HL-60 (cell line): ENCODE results near the gene TMEM59L.

Source experiments
- GABPA ChIP-seq: IDR thresholded peaks from 2 replicates; pipeline ENCODE4 v1.6.1; 2012; ENCODE audit warnings: low read depth
- POLR2AphosphoS5 ChIP-seq: IDR thresholded peaks from 2 replicates; pipeline ENCODE4 v1.6.1; 2012; ENCODE audit warnings: low read depth
- SPI1 ChIP-seq: IDR thresholded peaks from 2 replicates; pipeline ENCODE4 v1.6.1; 2012; ENCODE audit warnings: low read depth, mild to moderate bottlenecking, borderline replicate concordance
- TF ChIP-seq, protein P1 (sequence below): IDR thresholded peaks from one replicate; pipeline ENCODE4 v1.5.1; 2011; ENCODE audit warnings: low read length, control low read depth, inconsistent platforms; ENCODE audit not compliant: insufficient read depth
- TF ChIP-seq, protein P2 (sequence below): IDR thresholded peaks from 2 replicates; pipeline ENCODE4 v1.6.1; 2012; ENCODE audit warnings: low read depth; ENCODE audit not compliant: insufficient replicate concordance

DNA sequence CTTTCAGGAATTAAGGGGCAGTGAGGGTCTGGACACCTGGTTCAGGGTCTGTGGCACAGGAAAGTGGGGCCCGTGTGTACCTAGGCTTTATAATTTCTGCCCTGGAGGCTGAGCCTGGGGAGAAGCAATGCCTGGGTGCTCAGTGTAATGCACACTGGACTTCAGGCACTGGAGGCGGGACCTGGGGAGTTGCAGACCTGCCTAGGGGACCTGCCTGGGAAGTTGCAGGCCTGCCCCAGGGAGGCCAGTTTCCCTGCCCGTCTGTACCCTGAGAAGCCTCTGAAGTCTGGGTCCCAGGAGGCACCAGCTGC lies 2.5 kb upstream of the TMEM59L start:
- TF ChIP-seq, protein P1, sequence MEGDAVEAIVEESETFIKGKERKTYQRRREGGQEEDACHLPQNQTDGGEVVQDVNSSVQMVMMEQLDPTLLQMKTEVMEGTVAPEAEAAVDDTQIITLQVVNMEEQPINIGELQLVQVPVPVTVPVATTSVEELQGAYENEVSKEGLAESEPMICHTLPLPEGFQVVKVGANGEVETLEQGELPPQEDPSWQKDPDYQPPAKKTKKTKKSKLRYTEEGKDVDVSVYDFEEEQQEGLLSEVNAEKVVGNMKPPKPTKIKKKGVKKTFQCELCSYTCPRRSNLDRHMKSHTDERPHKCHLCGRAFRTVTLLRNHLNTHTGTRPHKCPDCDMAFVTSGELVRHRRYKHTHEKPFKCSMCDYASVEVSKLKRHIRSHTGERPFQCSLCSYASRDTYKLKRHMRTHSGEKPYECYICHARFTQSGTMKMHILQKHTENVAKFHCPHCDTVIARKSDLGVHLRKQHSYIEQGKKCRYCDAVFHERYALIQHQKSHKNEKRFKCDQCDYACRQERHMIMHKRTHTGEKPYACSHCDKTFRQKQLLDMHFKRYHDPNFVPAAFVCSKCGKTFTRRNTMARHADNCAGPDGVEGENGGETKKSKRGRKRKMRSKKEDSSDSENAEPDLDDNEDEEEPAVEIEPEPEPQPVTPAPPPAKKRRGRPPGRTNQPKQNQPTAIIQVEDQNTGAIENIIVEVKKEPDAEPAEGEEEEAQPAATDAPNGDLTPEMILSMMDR = no peak
- TF ChIP-seq POLR2AphosphoS5 (no peak), GABPA (no peak), SPI1 (no peak)
- TF ChIP-seq, protein P2, sequence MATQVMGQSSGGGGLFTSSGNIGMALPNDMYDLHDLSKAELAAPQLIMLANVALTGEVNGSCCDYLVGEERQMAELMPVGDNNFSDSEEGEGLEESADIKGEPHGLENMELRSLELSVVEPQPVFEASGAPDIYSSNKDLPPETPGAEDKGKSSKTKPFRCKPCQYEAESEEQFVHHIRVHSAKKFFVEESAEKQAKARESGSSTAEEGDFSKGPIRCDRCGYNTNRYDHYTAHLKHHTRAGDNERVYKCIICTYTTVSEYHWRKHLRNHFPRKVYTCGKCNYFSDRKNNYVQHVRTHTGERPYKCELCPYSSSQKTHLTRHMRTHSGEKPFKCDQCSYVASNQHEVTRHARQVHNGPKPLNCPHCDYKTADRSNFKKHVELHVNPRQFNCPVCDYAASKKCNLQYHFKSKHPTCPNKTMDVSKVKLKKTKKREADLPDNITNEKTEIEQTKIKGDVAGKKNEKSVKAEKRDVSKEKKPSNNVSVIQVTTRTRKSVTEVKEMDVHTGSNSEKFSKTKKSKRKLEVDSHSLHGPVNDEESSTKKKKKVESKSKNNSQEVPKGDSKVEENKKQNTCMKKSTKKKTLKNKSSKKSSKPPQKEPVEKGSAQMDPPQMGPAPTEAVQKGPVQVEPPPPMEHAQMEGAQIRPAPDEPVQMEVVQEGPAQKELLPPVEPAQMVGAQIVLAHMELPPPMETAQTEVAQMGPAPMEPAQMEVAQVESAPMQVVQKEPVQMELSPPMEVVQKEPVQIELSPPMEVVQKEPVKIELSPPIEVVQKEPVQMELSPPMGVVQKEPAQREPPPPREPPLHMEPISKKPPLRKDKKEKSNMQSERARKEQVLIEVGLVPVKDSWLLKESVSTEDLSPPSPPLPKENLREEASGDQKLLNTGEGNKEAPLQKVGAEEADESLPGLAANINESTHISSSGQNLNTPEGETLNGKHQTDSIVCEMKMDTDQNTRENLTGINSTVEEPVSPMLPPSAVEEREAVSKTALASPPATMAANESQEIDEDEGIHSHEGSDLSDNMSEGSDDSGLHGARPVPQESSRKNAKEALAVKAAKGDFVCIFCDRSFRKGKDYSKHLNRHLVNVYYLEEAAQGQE = no peak
